GM21619 (cell line): ENCODE data around the gene SAMD9.
A peak's percentile ranks its signal among the peaks of the same experiment; 100 is the strongest.
"Not testable (repeated sequence)": the region's sequence is repeated elsewhere in the genome, so short reads cannot be mapped to it uniquely, and the experiment has no call there.

Source experiments
- ATAC-seq: cut with Tn5 transposase; IDR thresholded peaks from one replicate; pipeline ENCODE4 v1.9.1; 2021; ENCODE audit not compliant: unreplicated experiment

The SAMD9 gene

DNA sequence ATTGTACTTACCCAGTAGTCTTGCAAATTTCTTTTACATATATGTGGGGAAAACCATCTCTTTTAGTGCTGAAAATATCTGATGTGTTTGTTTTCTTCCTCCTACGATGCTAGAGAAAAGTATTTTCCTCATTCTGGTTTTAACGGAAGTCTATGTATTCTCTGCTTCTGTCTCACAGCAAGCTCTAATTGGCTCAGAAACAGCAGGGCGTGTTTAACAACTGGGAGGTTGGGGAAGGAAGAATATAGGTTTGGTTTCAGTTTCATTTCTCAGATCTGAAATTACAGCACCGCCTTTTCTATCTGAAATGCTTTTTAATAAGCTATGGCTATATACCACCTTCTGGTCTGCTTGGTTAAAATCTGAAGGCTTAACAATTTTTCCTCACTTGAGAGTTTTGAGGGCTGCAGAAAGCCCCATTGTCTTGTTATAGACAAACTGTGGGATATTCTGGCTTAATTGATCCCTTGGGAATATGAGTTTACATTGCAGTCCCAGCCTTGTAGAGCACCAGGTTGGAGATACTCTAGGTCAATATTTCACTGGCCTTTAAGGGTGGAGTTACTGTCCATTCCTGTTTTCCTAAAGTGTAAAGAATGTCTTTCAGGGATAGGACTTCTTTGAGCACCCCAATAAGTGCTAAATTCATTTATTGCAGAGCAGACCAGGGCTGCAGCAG is at the start of gene SAMD9:
SAMD9 (minus strand) TSS at position 128 of the 679 bp plus-strand sequence. CDS start 11,882 bp downstream, outside the sequence.
- peak; percentile 99 for ATAC-seq

- ATAC-seq = peak; percentile 99
These were observed 47.7 kb upstream of the SAMD9 start for GRCh38 chr7:93165447-93165846.

DNA sequence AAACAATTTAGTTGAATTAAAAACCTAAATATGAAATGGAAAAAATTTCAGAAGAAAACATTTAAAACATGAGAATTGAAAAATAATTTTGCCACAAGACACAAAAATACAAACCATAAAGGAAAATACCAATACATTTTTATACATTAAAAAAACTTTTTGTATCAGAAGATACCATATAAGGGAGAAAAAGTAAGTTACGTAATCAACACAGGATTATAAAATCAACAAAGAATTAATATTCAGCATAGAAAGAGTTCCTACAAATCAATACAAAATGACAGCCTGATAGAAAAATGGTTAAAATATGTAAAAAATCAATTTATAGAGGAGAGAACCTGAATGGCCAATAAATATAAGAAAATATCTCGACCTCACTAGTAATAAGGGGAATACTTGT is 47.0 kb upstream of the SAMD9 start:
- no peak for ATAC-seq

GRCh38 chr7:93161181-93161762 is 43.5 kb upstream of the SAMD9 start:
- no peak for ATAC-seq

DNA sequence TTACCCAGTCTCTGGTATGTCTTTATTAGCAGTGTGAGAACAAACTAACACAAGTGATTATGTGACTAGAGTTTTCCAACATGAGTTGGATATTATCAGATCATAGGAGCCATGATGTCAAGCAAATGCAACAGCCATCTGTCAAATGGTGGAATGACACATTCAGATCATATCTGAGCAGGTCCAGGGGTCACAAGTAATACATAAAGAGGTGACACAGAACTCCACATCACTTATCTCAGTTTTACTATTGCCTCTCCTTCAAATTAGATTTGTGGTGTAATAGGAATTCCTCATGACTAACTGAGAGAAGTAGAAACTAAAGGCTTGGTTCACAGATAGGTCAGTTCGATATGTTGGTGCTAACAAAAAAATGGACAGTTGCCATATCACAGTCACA is 42.6 kb upstream of the SAMD9 start:
- ATAC-seq = no peak

GRCh38 chr7:93159490-93159889 is 41.7 kb upstream of the SAMD9 start:
- ATAC-seq = no peak

GRCh38 chr7:93156884-93157283 is 39.1 kb upstream of the SAMD9 start:
- no peak for ATAC-seq

- ATAC-seq = no peak
These were observed 32.5 kb upstream of the SAMD9 start for GRCh38 chr7:93150200-93150835.

DNA sequence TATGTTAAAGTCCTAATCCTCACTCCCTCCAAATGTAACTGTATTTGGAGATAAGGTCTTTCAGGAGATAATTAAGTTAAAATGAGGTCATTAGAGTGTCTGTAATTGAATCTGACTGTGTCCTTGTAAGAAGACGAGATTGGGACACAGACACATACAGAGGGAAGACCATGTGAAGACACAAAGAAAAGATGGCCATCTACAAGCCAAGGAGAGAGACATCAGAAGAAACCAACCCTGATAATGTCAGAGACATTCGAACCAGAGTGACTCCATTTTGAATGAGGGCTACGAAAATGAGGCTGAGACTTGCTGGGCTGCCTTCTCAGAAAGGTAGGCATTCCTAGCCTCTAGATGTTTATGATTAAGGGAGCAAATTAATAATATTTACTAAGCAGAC is 30.9 kb upstream of the SAMD9 start:
- ATAC-seq = no peak

DNA sequence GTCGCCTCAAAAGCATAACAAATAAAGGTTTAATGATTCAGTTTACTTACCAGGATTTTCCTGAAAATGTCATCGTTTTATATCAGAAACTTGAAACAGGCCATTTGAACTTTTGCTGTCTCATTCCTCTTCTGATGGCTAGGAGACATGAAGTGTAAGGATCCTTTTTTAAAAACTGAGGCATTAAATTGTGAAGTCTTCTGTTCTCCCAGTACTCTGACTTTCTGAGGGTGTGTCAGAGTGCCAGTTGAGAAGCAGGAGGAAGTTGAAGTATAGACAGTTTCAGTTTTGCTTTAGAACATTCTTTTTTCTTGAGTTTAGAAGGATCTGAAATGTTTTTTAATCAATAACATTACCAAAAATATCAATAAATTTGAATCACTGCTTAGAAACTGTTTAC is 30.4 kb upstream of the SAMD9 start, which contains the start of gene SAMD9L:
SAMD9L (minus strand) TSS at position 242 of the 400 bp plus-strand sequence. CDS start 12,414 bp downstream, outside the sequence.
- ATAC-seq = peak; percentile 54

DNA sequence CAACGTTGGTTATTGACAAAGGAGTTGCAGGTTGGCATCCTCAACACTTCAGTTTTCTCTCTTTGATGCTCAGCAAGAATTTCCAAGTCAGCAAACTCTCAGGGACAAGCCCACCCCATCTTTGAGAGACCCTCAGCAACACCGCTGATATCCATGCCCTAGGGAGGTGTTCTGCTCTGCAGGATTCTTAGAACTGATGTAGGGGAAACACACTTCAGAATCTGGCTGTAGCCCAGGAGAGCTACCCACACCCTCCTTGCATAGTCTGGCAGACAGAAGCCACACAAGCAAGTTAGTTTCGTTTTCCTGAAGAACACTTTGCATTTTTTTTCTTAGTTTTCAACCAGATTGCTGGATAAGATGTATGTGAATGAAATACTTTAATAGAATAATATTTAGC is 29.6 kb upstream of the SAMD9 start:
- ATAC-seq = peak; percentile 89

- peak; percentile 41 for ATAC-seq
These were observed 28.8 kb upstream of the SAMD9 start for GRCh38 chr7:93146472-93147141.

DNA sequence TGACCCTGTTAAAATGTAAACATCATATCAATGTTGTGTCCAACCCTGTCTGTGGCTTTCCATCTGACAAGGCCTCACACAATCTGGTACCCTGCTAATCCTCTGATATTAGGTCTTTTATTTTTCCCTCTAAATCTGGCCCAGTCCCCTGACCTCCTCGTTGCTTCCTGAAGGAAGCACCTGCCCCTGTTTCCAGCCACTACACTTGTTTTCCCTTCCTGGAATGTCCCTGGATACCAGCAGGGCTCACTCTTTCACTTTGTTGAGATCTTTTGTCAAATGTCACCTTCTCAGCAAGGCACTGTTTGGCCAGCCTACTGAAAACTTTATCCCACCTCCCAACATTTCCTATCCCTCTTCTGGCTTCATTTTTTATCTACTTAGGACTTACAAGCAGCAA is 28.3 kb upstream of the SAMD9 start:
- ATAC-seq = no peak

DNA sequence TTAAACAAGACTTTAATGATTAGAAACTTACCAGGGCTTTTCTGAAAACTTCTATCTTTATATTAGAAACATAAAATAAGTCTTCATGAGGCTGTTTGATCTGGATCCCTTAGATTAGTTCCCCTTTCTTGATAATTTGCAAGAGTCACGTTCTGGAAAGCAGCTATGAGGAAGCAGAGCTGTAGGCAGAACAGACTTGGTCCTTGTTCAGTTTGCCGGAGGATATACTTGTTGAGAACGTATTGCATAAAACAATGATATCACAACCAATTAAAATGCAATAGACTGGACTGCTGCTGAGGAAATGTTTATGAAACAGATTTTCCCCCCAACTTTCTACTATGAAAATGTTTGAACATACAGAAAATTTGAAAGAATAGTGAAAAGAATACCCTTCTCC is 27.6 kb upstream of the SAMD9 start:
- no peak for ATAC-seq

DNA sequence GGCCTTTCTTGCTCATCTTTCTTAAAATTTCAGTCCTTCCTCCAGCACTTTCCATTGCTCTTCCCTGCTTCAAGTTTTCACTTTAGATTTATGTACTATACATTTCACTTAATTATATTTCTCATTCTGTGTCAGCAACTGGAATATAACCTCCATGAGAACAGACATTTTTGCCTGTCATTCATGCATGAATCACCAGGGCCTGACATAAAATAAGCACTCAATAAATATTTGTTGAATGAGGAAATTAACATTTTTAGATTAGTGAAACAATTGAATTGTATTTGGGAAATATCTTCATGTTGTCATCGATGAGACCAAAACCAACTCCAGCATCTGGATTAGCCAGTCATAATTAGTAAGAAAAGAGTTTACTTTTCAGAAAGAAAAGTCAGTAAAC is 24.3 kb upstream of the SAMD9 start:
- no peak for ATAC-seq

GRCh38 chr7:93140582-93141191 is 22.9 kb upstream of the SAMD9 start:
- ATAC-seq = no peak

- ATAC-seq = no peak
These were observed 20.8 kb upstream of the SAMD9 start for GRCh38 chr7:93138576-93138975.

GRCh38 chr7:93133005-93133404 is 15.2 kb upstream of the SAMD9 start:
- no peak for ATAC-seq

GRCh38 chr7:93132216-93132615 is 14.4 kb upstream of the SAMD9 start:
- no peak for ATAC-seq

DNA sequence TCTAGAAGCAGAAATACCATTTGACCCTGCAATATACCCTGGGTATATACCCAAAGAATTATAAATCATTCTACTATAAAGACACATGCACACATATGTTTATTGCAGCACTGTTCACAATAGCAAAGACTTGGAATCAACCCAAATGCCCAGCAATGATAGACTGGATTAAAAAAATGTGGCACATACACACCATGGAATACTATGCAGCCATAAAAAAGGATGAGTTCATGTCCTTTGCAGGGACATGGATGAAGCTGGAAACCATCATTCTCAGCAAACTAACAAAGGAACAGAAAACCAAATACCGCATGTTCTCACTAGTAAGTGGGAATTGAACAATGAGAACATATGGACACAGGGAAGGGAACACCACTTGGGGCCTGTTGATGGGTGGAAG is 9.2 kb upstream of the SAMD9 start:
- ATAC-seq = not testable (repeated sequence)

DNA sequence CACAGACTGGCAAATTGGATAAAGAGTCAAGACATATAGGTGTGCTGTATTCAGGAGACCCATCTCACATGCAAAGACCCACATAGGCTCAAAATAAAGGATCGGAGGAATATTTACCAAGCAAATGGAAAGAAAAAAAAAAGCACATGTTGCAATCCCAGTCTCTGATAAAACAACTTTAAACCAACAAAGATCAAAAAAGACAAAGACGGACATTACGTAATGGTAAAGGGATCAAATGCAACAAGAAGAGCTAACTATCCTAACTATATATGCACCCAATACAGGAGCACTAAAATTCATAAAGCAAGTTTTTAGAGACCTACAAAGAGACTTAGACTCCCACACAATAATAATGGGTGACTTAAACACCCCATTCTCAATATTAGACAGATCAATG is 5.8 kb upstream of the SAMD9 start:
- not testable (repeated sequence) for ATAC-seq
